Adrenal gland (tissue), 12 donors: ENCODE measurements around the gene PHF3. TPM values are rescaled to one million over a fixed set of nuclear protein-coding genes. Genes with fewer than 3 reads are reported as not detected.

ENCODE experiments used
- DNase-seq, 7 donors: peaks; one replicate each; pipeline ENCODE4 v3.0.0-alpha.2; 2019 to 2020
- H3K27ac ChIP-seq, 5 donors: fragments of 200-600 bp; sonication (generic) in 4 of 5; 1 replicate in 3 of 5; 2 replicates in 2 of 5; pipeline versions ENCODE4 v1.5.1 to v1.8.0; 2016 to 2020; ENCODE audit warnings: mild to moderate bottlenecking in 1 of 5
- H3K27me3 ChIP-seq: fragments of 200-600 bp; 2 replicates; pipeline ENCODE4 v1.8.0; 2021
- H3K36me3 ChIP-seq, 2 donors: fragments of 200-600 bp; replicated peaks in 1 of 2; 1 replicate in 1 of 2; 2 replicates in 1 of 2; pipeline versions ENCODE4 v1.5.1 to v1.8.0; 2018 to 2022
- H3K4me1 ChIP-seq, 2 donors: fragments of 200-600 bp; replicated peaks in 1 of 2; 1 replicate in 1 of 2; 2 replicates in 1 of 2; pipeline versions ENCODE4 v1.5.1 to v1.8.0; 2018 to 2021
- H3K4me3 ChIP-seq, 4 donors: fragments of 200-600 bp; sonication (generic) in 3 of 4; one replicate each; pipeline ENCODE4 v1.5.1; 2016 to 2018
- H3K9me3 ChIP-seq, 3 donors: fragments of 200-600 bp; sonication (generic) in 1 of 3; replicated peaks in 1 of 3; 1 replicate in 2 of 3; 2 replicates in 1 of 3; pipeline versions ENCODE4 v1.5.1 to v1.8.0; 2016 to 2021
- POLR2A ChIP-seq, 2 donors: fragments of 450-650 bp; IDR thresholded peaks; one replicate each; pipeline ENCODE4 v1.6.1; 2017; ENCODE audit warnings: antibody characterized with exemption in 2 of 2, mild to moderate bottlenecking in 2 of 2, moderate library complexity in 1 of 2
- WGBS, 4 donors: extraction: QIAGEN DNeasy Blood & Tissue Kit in 2 of 4; methylation state at CpG; one replicate each; pipeline versions ENCODE4 v1.1.5 to v1.1.7; 2013 to 2017; 5-methylcytosine and 5-hydroxymethylcytosine counted together
- intact Hi-C, 2 donors: fragments of 100-400 bp; cut with DNase I; formaldehyde crosslinking; loops; one replicate each; pipeline versions ENCODE4 v1.14.1 to v1.15.0; 2022 to 2023
- polyA plus RNA-seq, 3 donors: library from polyadenylated mRNA; stranded (reverse); fragments of 200-250 nt in 2 of 3; fragments of 350-450 nt in 1 of 3; fragmentation: Illumina TruSeq in 1 of 3; extraction: RNeasy Lipid Tissue Mini Kit (QIAGEN cat#74804) in 1 of 3; gene quantifications; one replicate each; pipeline ENCODE4 v1.2.3, GENCODE V29; 2013 to 2014
- total RNA-seq, 9 donors: library from RNA; depleted of rRNA in 4 of 9; stranded (reverse); fragments of >200 nt in 4 of 9; fragments of 120-200 nt in 1 of 9; fragmentation: NEBNext Ultra II Directional in 1 of 9; extraction: Animal tissue kit (Norgen Biotek cat#: 25700) in 1 of 9; gene quantifications; one replicate each; pipeline versions ENCODE4 v1.1.0 to v1.2.4, GENCODE V29; 2013 to 2023
- TF ChIP-seq, protein P1 (sequence below), 6 experiments: fragments of 450-650 bp in 4 of 6; fragments of 200-600 bp in 2 of 6; sonication (generic) in 1 of 6; IDR thresholded peaks; 1 replicate in 5 of 6; 2 replicates in 1 of 6; pipeline versions ENCODE4 v1.5.1 to v1.8.0; 2016 to 2021; ENCODE audit warnings: antibody characterized with exemption in 6 of 6, mild to moderate bottlenecking in 2 of 6, moderate library complexity in 1 of 6
- donor health status: healthy with polysubstance abuse.
- donor health status: Bipolar disorder and iron deficiency.
- donor health status: DM: yes; HTN: yes; CAD: no.
- donor health status: DM: no; HTN: no; CAD: no.
- donor health status: DM: no; HTN: no; CAD: no.
- donor health status: DM: yes; HTN: yes; CAD: no.

The PHF3 gene
- total and polyA plus RNA-seq, 12 donors, result 9.7 to 104 (median 57.0) TPM

DNA sequence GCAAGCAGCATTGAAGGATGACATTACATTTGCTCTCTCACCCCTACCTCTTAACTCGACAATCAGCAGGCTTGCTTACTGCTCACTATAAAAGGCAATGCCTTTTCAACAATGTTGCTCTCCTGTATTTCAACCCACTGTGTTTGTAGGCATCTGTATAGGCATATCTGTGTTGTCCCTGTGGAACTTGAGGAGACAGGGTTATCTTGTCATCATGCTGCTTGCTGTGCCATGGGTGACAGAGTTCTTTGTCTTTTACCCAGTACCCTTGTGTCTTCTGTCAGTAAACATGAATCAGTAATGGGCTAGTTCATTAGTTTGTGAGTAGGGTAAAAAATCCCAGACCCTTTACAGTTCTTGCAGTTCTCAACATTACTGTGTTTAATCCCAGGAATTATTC is 25.2 kb downstream of the PHF3 start:
- 21 to 45% (median 38%) methylated on average over 1 of the region's 1 CpG for WGBS, 4 donors
- H3K27ac ChIP-seq, result no peak overlapping the region

DNA sequence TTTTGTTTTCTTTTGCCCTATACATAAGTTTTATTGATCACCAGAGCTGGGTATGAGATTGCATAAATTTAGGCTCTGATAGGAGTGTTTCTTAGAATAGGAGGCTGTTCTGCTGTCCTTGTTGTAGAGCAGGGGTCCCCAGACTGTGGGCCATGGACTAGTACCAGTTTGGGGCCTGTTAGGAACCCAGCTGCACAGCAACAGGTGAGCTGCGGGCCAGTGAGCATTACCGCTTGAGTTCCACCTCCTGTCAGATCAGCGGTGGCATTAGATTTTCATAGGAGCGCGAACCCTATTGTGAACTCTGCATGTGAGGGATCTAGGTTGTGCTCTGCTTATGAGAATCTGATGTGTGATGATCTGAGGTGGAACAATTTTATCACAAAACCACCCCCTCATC is 26.2 kb downstream of the PHF3 start:
- TF ChIP-seq, protein P1, sequence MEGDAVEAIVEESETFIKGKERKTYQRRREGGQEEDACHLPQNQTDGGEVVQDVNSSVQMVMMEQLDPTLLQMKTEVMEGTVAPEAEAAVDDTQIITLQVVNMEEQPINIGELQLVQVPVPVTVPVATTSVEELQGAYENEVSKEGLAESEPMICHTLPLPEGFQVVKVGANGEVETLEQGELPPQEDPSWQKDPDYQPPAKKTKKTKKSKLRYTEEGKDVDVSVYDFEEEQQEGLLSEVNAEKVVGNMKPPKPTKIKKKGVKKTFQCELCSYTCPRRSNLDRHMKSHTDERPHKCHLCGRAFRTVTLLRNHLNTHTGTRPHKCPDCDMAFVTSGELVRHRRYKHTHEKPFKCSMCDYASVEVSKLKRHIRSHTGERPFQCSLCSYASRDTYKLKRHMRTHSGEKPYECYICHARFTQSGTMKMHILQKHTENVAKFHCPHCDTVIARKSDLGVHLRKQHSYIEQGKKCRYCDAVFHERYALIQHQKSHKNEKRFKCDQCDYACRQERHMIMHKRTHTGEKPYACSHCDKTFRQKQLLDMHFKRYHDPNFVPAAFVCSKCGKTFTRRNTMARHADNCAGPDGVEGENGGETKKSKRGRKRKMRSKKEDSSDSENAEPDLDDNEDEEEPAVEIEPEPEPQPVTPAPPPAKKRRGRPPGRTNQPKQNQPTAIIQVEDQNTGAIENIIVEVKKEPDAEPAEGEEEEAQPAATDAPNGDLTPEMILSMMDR (IDR thresholded peaks at IDR 0.05), result no peak
- no peak for TF ChIP-seq POLR2A (IDR thresholded peaks at IDR 0.05)
- Histone ChIP-seq H3K27me3 (no peaks in the 10 kb centered on the region), H3K9me3 (no peaks in the 10 kb centered on the region), H3K4me3 (no peak overlapping the region), H3K4me1 (peaks cover 23 to 53% of the 10 kb centered on the region in 2 donors), H3K36me3 (no peaks in the 10 kb centered on the region), H3K27ac (peak overlapping the region in 1 of 5 donors; percentile 15)
- DNase-seq, result no peak
- 97 to 100% (median 99%) methylated on average over 5 of the region's 5 CpGs for WGBS, 4 donors
- intact Hi-C loops, result no loop called here

More for the DNA sequence above, 25.2 kb downstream of the PHF3 start:
- Histone ChIP-seq H3K27me3 (no peaks in the 10 kb centered on the region), H3K4me1 (peaks cover 23 to 56% of the 10 kb centered on the region in 2 donors), H3K9me3 (no peaks in the 10 kb centered on the region), H3K4me3 (no peak overlapping the region), H3K36me3 (no peaks in the 10 kb centered on the region)
- intact Hi-C loops, result no loop called here
- TF ChIP-seq, protein P1 (IDR thresholded peaks at IDR 0.05), result no peak
- no peak for TF ChIP-seq POLR2A (IDR thresholded peaks at IDR 0.05)
- DNase-seq, result no peak

DNA sequence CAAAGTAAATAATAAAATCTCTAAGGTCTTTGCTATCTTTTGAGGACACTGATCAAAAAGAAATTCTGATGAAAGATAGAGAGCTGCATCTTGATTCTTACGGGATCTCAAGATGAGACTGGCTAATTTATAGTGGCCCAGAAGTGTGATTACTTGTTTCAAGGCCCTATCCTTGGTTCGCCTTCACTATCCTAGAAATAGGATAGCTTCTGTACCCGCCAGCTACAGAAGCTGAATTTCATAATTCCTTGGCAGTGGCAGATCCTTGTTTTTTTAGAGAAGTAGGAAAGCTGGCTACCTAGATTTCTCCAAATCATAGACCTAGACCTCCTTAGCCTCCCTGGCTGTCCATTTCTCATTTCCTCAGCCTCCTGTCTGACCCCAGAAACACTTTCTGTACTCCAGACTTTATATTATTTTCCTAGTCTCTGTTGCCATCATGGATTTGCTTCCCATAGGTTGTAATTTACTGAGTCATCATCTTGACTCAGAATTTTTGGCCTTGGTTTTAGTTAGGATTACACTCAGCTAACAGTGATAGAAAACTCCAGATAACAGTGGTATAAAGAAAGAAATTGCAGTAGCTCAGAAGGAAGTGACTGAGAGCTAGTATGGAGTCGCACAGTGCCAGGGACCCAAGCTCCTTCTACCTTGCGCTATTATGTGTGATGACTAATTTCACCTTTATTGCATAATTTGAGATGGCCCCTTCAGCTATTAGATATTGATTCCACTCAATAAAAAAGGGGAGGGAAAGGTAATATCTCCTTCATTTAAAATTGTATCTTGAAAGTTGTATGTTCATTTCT is 27.7 kb downstream of the PHF3 start:
- Histone ChIP-seq H3K9me3 (no peaks in the 10 kb centered on the region), H3K4me3 (no peak overlapping the region), H3K4me1 (peaks cover 23 to 50% of the 10 kb centered on the region in 2 donors), H3K27ac (peak overlapping the region; percentile 33 to 73 (median 52)), H3K36me3 (no peaks in the 10 kb centered on the region), H3K27me3 (no peaks in the 10 kb centered on the region)
- WGBS, 4 donors, result 39 to 56% (median 53%) methylated on average over 5 of the region's 5 CpGs
- intact Hi-C loops, result no loop called here
- peak in 1 of 7 donors; percentile 13 for DNase-seq
- TF ChIP-seq, protein P1 (IDR thresholded peaks at IDR 0.05), result no peak
- TF ChIP-seq POLR2A (IDR thresholded peaks at IDR 0.05), result no peak

DNA sequence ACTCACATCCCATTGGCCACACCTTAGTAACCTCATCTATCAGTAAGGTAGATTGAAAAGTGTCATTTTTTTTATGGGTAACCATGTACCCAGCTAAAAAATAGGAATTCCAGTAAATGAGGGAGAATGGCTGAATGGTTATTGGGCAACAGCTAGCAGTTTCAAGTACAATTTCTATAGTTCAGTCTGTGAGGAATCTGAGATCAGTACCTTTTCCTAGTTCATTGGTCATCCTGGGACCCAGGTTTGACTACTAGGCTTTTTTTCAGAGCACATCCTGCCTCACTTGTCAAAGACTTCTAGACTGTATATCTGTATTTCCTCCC is 28.3 kb downstream of the PHF3 start:
- no peak for DNase-seq

More for the DNA sequence above, 28.3 kb downstream of the PHF3 start:
- intact Hi-C loops, result no loop called here
- no peaks in the 10 kb centered on the region for H3K27me3 ChIP-seq
- H3K9me3 ChIP-seq, result no peaks in the 10 kb centered on the region
- H3K4me3 ChIP-seq, result no peak overlapping the region
- H3K36me3 ChIP-seq, result no peaks in the 10 kb centered on the region
- H3K27ac ChIP-seq, result peak overlapping the region in 3 of 5 donors; percentile 33 to 73 (median 58)
- H3K4me1 ChIP-seq, result peaks cover 24 to 56% of the 10 kb centered on the region in 2 donors
- TF ChIP-seq, protein P1 (IDR thresholded peaks at IDR 0.05), result no peak
- no peak for TF ChIP-seq POLR2A (IDR thresholded peaks at IDR 0.05)
